ENCODE results near the gene SMC3.
"Not testable (repeated sequence)": the region's sequence is repeated elsewhere in the genome, so short reads cannot be mapped to it uniquely, and the experiment has no call there.

The SMC3 gene

DNA sequence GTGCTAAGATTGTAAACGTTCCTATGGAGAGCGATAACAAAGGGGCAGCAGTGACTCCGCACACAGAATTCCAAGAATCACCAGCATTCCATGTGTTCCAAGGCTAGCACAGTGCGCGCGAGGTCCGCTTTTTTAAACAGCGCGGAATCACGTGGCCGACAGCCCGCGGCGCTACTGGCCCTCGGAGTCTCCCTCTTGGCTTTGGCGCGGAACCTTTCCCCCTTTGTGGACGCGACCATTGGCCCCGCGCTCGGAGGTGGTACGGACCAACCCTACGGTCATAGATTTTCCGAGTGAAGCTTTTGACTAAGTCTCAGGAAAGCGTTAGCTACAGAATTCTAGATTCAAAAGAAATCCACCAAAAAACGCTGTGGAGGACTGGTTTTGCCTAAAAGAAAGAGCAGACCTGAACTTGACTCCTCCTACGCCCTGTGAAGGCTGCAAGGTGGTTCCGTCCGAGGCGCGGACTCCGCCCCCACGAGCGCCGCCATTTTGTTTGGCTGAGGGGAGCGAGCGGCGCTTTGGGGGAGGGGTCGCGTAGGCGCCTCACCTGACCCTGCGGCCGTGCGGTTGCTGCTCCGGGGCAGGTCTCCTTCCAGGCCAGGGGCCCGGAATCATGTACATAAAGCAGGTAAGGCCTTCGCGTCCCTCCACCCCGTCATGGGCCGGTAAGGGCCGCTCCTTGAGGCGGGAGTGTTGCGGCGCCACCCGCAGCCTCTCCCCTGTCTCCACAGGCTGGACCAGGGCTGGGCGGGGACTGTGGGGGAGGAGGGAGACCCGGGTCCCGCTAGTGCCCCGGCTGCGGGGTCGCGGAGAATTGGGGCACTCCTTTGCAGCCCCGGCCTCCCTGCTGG is at the start of gene SMC3:
Gene SMC3 (plus strand): TSS at position 495 of the 854 bp plus-strand sequence. CDS start 122 bp downstream, at position 617.
- peak; percentile 52 to 96 (median 87) for DNase-seq

DNA sequence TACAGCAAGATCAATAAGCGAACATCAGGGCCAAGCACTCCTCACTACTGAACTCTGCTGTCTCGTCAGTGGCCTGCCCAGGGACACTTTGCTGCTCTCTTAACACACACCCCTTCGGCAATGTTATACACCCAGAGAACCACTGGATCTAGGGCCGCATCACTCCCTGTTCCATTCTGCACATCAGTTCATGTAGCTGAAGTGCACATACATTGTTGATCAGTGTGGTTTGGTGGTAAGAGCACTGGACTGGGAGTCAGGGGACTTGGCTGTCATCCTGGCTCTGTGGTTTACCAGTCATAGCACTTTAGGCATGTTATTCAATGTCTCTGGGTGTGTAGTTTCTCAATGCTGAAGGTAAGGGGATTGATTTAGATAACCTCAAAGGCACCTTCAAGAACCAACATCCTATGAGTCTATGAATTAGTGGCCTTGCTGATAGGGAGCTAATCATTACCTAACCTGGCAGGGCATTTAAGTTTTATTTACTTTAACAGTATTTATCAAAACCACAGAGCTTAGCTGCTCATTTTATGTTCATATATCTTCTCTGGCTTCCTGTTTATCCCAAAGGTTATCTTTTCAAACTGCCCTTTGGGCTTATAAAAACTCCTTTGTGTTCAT is 45.0 kb upstream of the SMC3 start:
- DNase-seq = no peak

DNA sequence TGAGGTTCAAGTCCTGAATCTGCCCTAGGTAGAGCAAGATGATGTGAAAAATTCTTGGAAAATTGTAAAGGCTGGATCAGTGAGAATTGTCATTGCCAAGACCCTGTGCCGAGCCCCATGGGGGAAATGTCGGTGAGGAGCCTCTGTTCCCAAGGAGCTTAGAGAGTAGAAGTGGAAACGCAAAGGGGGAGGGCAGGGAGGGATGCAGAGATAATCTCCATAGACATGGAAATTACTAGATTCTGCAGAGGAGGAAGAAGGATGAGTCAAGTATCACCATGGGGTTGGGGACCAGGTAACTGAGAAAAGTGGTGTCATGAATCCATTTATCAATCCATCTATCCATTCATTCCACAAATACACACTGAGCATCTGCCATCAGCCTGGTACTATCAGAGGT is 43.8 kb upstream of the SMC3 start:
- no peak for DNase-seq

DNA sequence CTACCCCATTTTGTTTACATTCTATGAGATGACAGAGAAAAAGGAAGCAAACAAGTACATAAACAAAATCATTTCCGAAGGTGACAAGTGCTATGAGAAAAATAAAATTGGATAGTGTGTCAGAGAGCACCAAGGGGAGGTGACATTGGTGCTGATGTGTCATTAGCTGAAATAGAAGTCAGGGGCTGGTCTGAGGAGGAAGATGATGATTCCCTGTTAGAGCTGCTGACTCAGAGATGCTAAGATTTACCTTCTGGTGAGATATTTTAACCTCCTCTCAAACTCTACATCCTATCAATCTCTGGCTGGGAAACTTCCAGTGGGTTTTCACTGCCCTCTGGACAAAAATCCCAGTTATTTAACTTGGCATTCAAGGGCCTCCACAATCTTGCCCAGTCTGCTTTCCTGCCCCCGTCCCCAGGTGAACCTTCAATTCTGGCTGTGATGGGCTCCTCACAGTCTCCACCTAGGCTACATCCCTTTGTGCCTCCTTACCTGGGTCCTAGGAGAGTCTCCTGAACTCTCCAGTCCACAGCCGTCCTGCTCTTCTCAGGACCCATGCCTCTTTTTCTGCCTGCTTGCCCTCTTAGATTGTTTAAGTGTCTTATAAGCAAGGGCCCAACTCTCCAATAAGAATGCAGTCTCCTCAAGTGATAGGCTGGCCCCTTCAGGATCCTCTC is 43.2 kb upstream of the SMC3 start:
- no peak for DNase-seq

DNA sequence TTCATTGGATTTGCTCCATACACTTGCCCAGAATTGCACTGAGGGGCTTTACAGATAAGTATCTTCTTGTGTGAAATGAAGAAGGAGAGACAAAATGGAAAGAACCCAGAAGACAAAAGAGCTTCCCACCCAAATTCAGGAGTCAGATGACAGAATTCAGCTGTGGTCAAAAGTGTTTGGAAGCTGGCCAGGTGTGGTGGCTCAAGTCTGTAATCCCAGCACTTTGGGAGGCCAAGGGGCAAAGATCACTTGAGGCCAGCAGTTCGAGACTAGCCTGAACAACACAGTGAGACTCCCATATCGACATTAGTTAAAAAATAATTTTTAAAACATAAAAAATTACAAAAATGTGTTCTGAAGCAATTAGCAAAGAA is 42.6 kb upstream of the SMC3 start:
- no peak for DNase-seq

DNA sequence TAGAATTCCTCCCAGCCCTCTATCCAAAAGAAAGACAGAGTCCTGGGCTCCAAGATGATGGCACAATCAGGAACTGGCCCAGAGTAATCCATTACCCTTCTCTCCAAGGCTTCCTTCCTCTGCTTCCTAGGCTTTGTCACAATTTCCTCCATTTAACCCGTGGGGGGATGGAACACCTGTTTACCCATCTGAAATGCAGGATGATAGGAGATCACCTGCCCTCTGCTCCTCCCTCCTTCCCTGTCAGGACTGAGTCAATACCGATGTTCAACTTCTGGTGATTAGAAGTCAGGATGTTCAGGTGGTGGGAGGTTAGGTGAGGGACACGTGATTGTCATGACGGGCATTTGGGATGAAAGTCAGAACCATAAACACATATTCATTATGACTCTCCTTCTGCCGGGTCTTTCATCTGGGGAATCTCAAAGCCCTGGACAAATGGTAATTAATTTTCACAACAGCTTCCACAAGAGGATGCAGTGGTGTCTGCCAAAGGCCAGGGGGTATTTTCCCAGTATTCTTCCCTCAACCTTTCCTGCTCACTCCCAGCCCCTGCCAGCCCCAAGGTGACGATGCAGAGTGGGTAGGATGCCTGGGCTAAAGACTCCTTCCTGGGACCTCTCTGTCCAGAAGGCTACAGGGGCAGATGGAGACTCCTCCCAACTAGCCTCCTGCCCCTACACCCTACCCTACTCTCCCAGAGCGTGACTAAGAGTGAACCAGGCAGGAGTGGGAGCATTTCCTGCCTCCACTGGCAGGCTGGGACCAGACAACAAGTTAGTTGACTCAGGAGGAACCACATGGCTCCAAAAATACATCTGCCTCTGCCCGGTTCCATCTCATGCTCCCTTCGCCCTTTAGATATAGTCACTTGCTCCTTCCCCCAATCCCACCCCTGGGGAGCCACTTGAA is 41.9 kb upstream of the SMC3 start:
- no peak for DNase-seq

DNA sequence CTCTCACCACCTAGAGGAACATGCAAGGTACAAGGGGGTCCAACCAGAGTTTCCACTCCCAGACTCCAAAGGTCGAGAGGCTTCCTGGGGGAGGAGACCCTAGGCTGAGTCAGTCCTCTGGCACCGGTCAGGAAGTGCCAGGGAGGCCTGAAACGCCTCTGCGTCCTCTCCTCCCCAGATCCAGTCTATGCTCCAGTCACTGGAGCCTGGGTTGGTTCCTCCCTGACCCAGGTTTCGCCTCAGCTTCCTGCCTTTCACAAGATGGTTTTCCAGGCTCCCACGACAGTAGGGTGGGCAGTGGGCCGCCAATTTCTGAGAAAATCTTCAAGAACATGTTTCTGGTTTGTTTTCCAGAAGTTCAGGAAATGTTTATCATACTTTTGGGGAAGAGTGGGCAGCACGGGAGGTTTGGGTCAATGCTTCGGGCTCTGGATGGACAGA is 39.7 kb upstream of the SMC3 start:
- DNase-seq = no peak

DNA sequence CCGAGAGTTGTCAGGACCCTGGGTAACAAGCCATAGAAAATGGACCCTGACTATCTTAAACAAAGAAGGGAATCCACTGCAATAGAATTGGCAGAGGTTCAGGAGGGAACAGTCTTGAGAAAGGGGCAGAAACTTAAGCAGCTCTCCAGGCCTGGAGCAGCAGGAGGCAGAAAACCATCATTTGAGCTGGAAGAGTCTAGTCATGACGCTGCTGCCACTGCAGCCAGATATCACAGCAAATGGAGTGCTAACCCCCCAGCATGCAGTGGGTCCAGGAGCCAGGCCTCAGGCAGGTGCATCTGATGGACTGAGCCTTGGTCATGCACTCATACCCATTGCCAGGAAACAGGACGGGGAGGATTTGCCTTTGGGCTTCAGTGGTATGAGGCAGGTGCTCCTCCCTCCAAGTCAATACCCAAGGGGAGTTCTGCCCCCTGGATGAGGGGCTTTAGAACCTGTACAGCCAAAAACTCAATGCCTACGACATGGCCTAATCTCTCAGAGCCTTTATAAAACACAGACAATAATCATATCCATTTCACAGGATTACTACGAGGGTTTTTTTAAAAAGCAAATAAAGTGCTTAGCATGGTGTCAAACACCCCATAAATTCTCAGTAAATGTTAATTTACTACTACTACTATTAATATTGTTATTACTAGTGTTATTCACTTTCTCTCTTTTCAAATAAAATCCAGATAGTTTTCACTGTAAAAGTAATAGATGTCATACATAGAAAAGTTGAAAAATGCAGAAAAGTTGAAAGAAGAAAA is 39.1 kb upstream of the SMC3 start:
- DNase-seq = no peak

DNA sequence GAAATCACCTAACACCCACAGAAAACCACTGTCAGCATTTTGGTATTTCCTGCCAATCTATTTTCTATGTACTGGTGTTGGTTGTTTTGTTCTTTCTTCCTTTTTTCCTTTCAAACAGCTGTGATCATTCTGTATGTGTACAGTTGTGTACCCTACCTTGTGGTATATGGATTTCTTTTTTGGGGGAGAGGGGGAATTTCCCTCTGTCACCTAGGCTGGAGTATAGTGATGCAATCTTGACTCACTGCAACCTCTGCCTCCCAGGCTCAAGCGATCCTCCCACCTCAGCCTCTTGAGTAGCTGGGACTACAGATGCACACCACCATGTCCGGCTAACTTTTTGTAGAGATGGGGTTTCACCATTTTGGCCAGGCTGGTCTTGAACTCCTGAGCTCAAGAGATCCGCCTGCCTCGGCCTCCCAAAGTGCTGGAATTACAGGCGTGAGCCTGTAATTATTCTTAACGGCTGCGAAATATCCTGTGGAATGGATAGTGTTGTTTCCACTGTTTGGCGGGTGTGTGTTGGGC is 38.4 kb upstream of the SMC3 start:
- not testable (repeated sequence) for DNase-seq

DNA sequence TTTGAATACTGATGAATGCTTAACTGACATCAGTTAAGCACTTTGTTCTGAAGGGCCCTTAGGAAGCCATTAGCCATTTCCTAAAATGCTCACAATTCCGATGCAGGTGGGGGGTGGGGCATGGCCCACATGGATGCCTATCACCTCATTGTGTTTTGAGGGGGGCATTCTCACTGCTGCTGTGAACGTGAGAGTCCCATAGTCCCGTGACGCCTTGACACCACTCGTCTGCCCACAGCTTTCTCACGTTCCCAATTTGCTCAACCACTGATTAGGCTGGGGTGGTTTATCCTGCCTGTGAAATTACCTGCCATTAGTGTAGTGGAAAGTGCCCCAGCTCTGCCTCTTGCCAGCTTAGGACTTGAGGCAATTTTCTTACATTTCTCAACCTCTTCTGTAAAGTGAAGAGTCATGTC is 37.9 kb upstream of the SMC3 start:
- no peak for DNase-seq

DNA sequence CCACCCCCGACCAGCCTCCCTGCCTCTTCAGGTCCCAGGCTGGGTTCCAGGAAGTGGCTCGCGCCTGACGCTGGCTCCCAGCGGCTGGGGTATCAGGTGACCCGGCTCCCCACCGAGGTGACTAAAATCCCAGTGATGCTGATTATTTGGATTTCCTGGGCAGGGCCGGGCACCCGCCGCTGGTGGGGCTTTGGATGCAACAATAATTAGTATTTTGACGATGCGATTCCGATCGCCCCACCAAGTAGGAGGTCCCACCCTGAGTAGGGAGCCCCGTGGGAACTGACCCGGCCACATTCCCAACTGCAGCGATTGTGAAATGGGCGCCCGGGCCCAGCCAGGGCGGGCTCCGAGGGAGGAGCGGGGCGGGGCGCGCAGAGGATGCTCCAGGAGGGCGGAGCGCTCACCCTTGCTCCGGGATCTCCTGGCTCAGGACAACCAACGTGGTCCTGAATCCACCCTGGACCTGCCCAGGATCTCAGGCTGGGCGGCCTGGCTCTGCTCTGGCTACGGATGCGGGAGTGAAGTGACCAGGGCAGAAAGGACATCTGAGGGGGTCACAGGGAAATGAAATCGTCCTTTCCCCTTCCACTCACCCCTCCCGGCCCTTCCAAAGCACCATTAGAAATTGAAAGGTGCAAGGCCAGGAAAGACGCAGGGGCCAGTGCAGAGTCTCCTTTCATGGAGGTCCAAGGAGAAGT is 37.2 kb upstream of the SMC3 start:
- no peak for DNase-seq

DNA sequence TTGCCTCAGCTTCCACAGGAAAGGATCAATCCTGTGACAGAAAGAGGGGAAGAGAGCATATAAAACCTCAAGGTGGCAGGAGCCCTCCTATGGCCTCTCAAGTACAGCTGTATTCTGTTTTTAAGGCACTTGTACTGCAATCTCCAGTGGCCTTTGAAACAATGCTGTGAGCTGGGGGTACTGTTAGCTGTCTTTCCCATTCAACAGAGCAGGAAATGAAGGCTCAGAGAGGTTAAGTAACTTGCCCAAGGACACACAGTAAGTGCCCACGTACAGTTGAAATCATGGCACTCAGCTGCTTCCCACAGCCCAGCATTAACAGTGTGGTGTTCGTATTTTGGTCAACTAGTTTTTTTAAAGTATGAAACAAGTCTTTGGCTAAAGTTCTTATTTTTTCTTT is 35.8 kb upstream of the SMC3 start:
- no peak for DNase-seq

DNA sequence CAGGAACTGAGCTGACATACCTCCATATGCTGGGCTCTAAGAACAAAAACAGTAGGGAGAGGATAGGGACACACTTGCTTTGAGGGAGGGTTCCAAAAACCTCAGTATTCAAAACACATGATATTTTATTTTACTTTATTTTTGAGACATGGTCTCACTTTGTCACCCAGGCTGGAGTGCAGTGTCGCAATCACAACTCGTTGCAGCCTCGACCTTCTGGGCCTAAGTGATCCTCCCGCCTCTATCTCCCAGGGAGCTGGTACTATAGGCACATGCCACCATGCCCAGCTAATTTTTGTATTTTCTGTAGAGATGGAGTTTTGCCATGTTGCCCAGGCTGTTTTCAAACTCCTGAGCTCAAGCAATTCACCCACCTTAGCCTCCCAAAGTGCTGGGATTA is 34.9 kb upstream of the SMC3 start:
- DNase-seq = not testable (repeated sequence)

DNA sequence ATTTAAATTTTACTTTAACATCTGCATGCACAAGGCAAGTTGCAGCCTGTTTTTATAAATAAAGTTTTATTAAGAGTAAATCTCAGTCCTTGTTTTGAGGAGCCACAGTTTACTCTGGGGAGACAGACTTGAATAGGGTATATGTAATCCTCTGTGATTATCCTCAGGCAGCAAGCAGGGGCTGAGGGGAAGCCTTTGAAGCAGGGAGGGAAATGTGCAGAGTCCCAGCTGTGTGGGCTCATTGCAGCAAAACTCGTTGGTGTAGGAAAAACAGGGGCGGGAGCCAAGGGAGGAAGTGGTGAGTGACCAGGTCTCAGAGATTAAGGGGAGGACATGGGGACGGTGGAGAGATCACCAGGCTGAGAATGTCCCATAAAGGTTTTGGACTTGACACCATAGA is 34.3 kb upstream of the SMC3 start:
- DNase-seq = no peak

DNA sequence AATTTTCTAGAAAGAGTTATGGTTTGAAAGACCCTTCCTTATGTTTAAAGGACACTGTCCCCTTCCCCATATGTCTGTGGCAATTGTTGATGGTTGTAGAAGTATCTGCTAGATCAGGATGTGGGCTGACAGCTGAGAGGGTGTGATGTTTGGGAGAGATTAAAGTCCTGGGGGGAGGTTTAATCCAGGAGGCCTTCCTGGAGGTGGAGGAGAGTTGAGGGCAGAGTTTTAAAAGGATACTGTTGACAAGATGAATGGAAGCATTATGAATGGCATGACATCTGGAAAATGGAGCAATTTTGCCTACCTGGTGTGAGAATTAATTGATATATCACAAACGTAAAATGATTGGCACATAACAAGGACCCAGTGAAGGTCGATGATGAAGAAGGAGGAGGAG is 32.9 kb upstream of the SMC3 start:
- DNase-seq = no peak

DNA sequence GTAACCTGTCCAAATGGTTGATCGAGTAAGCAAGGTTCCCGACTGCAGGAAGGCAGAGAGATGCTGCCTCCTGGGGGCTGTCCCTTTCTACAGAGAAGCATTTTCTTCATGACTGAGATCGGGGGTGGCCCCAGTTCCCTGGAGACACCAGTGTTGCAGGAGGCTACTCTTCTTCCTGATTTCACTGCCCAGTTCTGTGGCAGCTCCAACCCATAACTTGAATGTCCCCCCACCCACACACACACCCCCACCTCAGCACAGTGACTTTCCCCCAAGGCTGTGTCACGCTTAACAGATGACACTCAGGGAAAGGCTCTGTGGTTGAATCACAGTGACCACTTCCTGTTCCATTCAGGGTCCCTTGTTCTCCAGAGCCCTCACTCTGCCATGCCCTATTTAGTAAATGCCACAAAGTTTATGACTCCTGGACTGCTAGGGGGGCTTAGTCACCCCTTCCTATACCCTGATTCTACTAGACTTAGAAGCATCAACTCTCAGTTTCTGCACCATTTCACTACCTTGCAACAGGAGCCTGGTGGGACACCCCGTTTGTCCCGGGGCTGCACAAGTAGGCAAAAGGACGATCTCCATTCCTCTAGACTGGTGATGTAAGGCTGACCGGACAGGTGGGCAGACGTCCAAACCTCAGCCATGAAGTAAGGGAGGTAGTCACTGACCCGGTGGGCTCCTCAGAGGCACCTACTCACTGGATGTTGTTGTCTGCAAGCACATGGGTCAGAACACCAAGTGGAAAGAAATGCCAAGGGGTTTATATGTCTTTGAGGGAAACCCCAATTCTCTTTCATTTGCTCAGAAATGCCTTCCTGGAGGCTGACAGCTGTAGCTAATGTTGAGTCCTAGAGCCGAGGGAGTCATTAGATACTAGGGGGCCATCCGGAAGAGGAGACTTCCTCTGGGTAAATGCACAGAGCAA is 31.3 kb upstream of the SMC3 start:
- DNase-seq = no peak

DNA sequence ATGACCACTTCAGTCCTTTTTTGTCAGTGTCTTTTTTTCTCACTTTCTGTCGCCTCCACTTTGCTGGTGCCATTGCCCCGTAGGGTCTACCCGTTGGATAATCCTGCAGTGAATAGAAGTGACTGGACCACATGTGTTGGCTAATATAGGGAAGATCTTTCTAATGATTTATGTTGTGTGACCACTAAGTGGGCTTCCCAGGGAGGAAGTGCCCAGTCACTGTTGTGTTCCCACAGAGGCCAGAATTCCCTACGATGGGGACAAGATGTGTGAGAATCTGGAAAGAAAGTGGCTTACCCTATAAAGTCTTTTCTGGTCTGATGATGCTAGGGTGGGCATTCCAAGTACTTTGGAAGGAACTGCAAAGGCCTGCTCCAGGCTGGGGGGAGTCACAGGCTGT is 28.4 kb upstream of the SMC3 start:
- DNase-seq = no peak

DNA sequence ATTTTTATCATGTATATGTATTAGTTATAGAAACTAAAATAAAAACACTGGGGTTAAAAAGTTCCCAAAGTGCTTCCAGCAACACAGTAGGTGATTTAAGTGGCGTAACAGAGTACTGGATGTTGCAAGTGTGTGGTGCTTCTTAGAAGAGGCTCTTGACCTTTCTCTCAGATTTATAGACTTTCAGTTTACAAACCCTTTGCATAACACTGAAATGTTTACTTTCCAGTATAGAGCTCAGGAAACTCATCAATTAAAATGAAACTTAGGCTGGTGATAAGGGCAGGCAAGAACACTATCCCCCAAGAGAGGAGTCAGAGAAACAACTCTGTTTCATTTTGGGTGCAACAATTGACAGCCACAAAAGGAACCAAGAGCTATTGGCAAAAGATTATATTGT is 27.5 kb upstream of the SMC3 start:
- DNase-seq = no peak
